HEK293 (cell line): ENCODE results near the gene GALNS.

Experiments used
- CTCF ChIA-PET: fragments of 350-600 bp; formaldehyde crosslinking; extraction: SDS; loops from one replicate; lab custom pipeline; 2021; ENCODE audit warnings: antibody characterized with exemption; lab: Yijun Ruan, JAX
- POLR2A ChIA-PET: fragments of 300-600 bp; formaldehyde crosslinking; extraction: SDS; loops from one replicate; lab custom pipeline; 2020; ENCODE audit warnings: antibody characterized with exemption, inconsistent platforms; lab: Yijun Ruan, JAX
- H3K27ac ChIP-seq: fragments of 200-500 bp; sonication (Bioruptor generic); 2 replicates; pipeline ENCODE4 v1.5.1; 2014; ENCODE audit warnings: low read depth, low read length, control low read depth, inconsistent platforms; ENCODE audit errors: extremely low read depth
- H3K36me3 ChIP-seq, 2 experiments: fragments of 200-500 bp in 1 of 2; sonication (Bioruptor generic) in 1 of 2; 1 replicate in 1 of 2; 2 replicates in 1 of 2; pipeline ENCODE4 v1.5.1; 2014 to 2017; ENCODE audit warnings: inconsistent platforms in 2 of 2, low read length in 2 of 2; ENCODE audit not compliant: control insufficient read depth in 2 of 2, insufficient read depth in 1 of 2
- H3K4me1 ChIP-seq: fragments of 200-500 bp; sonication (Bioruptor generic); 2 replicates; pipeline ENCODE4 v1.5.1; 2014; ENCODE audit warnings: mild to moderate bottlenecking, low read length, inconsistent platforms; ENCODE audit not compliant: control insufficient read depth, insufficient read depth
- H3K4me3 ChIP-seq: 2 replicates; pipeline ENCODE4 v1.5.1; 2011; ENCODE audit warnings: low read depth, mild to moderate bottlenecking, control low read depth, low read length, moderate library complexity
- H3K9me3 ChIP-seq: fragments of 200-500 bp; sonication (Bioruptor generic); 2 replicates; pipeline ENCODE4 v1.5.1; 2014; ENCODE audit warnings: low read depth, low read length, inconsistent platforms; ENCODE audit not compliant: control insufficient read depth, insufficient read depth
- BCL6B ChIP-seq: fragments of 450-650 bp; formaldehyde crosslinking; IDR thresholded peaks from 2 replicates; pipeline ENCODE4 v1.5.1; 2017; ENCODE audit warnings: missing biosample characterization, missing genetic modification characterization
- CTCF ChIP-seq: fragments of 450-650 bp; formaldehyde crosslinking; IDR thresholded peaks from 2 replicates; pipeline ENCODE4 v1.5.1; 2016; ENCODE audit warnings: missing biosample characterization, missing genetic modification characterization
- EGR2 ChIP-seq: fragments of 450-650 bp; formaldehyde crosslinking; IDR thresholded peaks from 2 replicates; pipeline ENCODE4 v1.5.1; 2016; ENCODE audit warnings: low read depth, missing biosample characterization, missing genetic modification characterization
- GLIS1 ChIP-seq: fragments of 450-650 bp; formaldehyde crosslinking; IDR thresholded peaks from 2 replicates; pipeline ENCODE4 v1.5.1; 2016; ENCODE audit warnings: missing biosample characterization, missing genetic modification characterization
- KLF10 ChIP-seq: fragments of 450-650 bp; IDR thresholded peaks from 2 replicates; pipeline ENCODE4 v1.5.1; 2018; ENCODE audit warnings: missing biosample characterization, mild to moderate bottlenecking, missing genetic modification characterization
- SCRT2 ChIP-seq: fragments of 450-650 bp; formaldehyde crosslinking; IDR thresholded peaks from 2 replicates; pipeline ENCODE4 v1.5.1; 2016; ENCODE audit warnings: missing biosample characterization, missing genetic modification characterization
- SETDB1 ChIP-seq: IDR thresholded peaks from one replicate; pipeline ENCODE4 v1.6.1; 2017; ENCODE audit warnings: mild to moderate bottlenecking, low read length, moderate library complexity, mixed read lengths; ENCODE audit not compliant: insufficient read length
- ZBTB48 ChIP-seq: fragments of 450-650 bp; formaldehyde crosslinking; IDR thresholded peaks from 2 replicates; pipeline ENCODE4 v1.5.1; 2016; ENCODE audit warnings: missing biosample characterization, missing genetic modification characterization
- ZNF114 ChIP-seq: fragments of 450-650 bp; formaldehyde crosslinking; IDR thresholded peaks from 2 replicates; pipeline ENCODE4 v1.5.0; 2017; ENCODE audit warnings: missing biosample characterization, missing genetic modification characterization
- ZNF148 ChIP-seq: fragments of 450-650 bp; formaldehyde crosslinking; IDR thresholded peaks from 2 replicates; pipeline ENCODE4 v1.5.0; 2017; ENCODE audit warnings: missing biosample characterization, missing genetic modification characterization, borderline replicate concordance
- ZNF174 ChIP-seq: fragments of 450-650 bp; formaldehyde crosslinking; IDR thresholded peaks from 2 replicates; pipeline ENCODE4 v1.5.0; 2017; ENCODE audit warnings: missing biosample characterization, mild to moderate bottlenecking, missing genetic modification characterization
- ZNF175 ChIP-seq: fragments of 450-650 bp; formaldehyde crosslinking; IDR thresholded peaks from 2 replicates; pipeline ENCODE4 v1.5.1; 2016; ENCODE audit warnings: missing biosample characterization, missing genetic modification characterization
- ZNF211 ChIP-seq: fragments of 450-650 bp; formaldehyde crosslinking; IDR thresholded peaks from 2 replicates; pipeline ENCODE4 v1.5.1; 2016; ENCODE audit warnings: low read depth, missing biosample characterization, missing genetic modification characterization
- ZNF24 ChIP-seq: fragments of 450-650 bp; formaldehyde crosslinking; IDR thresholded peaks from 2 replicates; pipeline ENCODE4 v1.5.1; 2016; ENCODE audit warnings: missing biosample characterization, missing genetic modification characterization
- ZNF26 ChIP-seq: fragments of 450-650 bp; formaldehyde crosslinking; IDR thresholded peaks from 2 replicates; pipeline ENCODE4 v1.5.1; 2016; ENCODE audit warnings: missing biosample characterization, missing genetic modification characterization
- ZNF404 ChIP-seq: fragments of 450-650 bp; formaldehyde crosslinking; IDR thresholded peaks from 2 replicates; pipeline ENCODE4 v1.5.1; 2017; ENCODE audit warnings: missing biosample characterization, missing genetic modification characterization
- ZNF626 ChIP-seq: fragments of 450-650 bp; sonication (Bioruptor Pico); formaldehyde crosslinking; IDR thresholded peaks from 2 replicates; pipeline ENCODE4 v1.5.1; 2018; ENCODE audit warnings: missing biosample characterization, missing genetic modification characterization, inconsistent platforms
- ZNF639 ChIP-seq: fragments of 450-650 bp; formaldehyde crosslinking; IDR thresholded peaks from 2 replicates; pipeline ENCODE4 v1.5.1; 2016; ENCODE audit warnings: missing biosample characterization, missing genetic modification characterization

GALNS gene

GRCh38 chr16:88864521-88864920 is 7.8 kb upstream of the GALNS start:
- H3K4me3 ChIP-seq: no peak overlapping the region
- CTCF ChIA-PET: no interaction called here
- H3K27ac ChIP-seq: no peak overlapping the region
- no peaks in the 10 kb centered on the region for H3K4me1 ChIP-seq
- no peaks in the 10 kb centered on the region for H3K9me3 ChIP-seq
- H3K36me3 ChIP-seq: peaks cover 0 to 31% of the 10 kb centered on the region in 2 experiments; a peak in 1 of 3 replicates
- TF ChIP-seq ZNF148 (tag by site-specific recombination) (no peak), CTCF (tag by site-specific recombination) (no peak), ZNF24 (tag by site-specific recombination) (no peak), EGR2 (tag by site-specific recombination) (no peak), ZNF26 (tag by site-specific recombination) (no peak), ZNF114 (no peak), KLF10 (tag by site-specific recombination) (no peak), ZNF174 (no peak), SETDB1 (no peak), ZBTB48 (tag by site-specific recombination) (no peak), BCL6B (tag by site-specific recombination) (no peak), ZNF211 (tag by site-specific recombination) (no peak), ZNF404 (tag by site-specific recombination) (no peak), GLIS1 (tag by site-specific recombination) (no peak), ZNF626 (tag by site-specific recombination) (no peak), SCRT2 (tag by site-specific recombination) (no peak), ZNF639 (tag by site-specific recombination) (no peak)
- TF ChIP-seq, all 188 proteins: peak for 0
- POLR2A ChIA-PET: interaction anchor here (0.5 kb wide), 2 partner anchors 11 to 127 kb away, joined by 3 to 16 read pairs; no protein-coding TSS in a partner anchor

- peaks cover 0 to 35% of the 10 kb centered on the region in 2 experiments; a peak in 1 of 3 replicates for H3K36me3 ChIP-seq
- no peaks in the 10 kb centered on the region for H3K9me3 ChIP-seq
- H3K27ac ChIP-seq: no peak overlapping the region
- TF ChIP-seq GLIS1 (tag by site-specific recombination) (peak; percentile 63), ZNF175 (tag by site-specific recombination) (no peak)
- ChIA-PET POLR2A (interaction anchor here (0.5 to 0.6 kb wide), 3 partner anchors 11 to 127 kb away, joined by 3 to 16 read pairs (median 4); no protein-coding TSS in a partner anchor), CTCF (interaction anchor here (0.5 kb wide), 1 partner anchor 341 kb away, joined by 3 read pairs; no protein-coding TSS in a partner anchor)
- no peaks in the 10 kb centered on the region for H3K4me1 ChIP-seq
- H3K4me3 ChIP-seq: no peak overlapping the region
These were observed 7.4 kb upstream of the GALNS start for GRCh38 chr16:88864099-88864498.
